Measurements from ENCODE around the gene CHMP2B.
"Not testable (repeated sequence)": the region's sequence is repeated elsewhere in the genome, so short reads cannot be mapped to it uniquely, and the experiment has no call there.

Gene CHMP2B

DNA sequence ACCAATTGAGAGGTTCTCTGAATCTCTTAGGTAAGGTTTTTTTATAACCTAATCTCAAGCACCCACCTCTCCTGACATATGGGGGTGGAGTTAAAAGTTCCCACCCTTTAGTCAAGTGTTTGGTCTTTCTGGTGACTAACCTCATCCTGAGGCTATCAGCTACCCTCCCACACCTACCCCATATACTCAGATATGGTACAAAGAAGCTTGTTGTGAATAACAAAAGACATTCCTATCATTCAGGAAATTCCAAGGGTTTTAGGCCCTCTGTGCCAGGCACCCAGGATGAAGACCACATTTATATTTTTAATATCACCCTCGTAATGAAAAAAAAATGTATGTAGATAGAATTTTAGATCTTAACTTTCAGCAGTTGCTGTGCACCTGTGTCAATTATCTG is 9.0 kb downstream of the CHMP2B start:
- DNase-seq, result no peak

- DNase-seq, result no peak
Measured at GRCh38 chr3:87246662-87247429, 19.7 kb downstream of the CHMP2B start.

- DNase-seq, result no peak
Measured at GRCh38 chr3:87247430-87247773, 20.3 kb downstream of the CHMP2B start.

DNA sequence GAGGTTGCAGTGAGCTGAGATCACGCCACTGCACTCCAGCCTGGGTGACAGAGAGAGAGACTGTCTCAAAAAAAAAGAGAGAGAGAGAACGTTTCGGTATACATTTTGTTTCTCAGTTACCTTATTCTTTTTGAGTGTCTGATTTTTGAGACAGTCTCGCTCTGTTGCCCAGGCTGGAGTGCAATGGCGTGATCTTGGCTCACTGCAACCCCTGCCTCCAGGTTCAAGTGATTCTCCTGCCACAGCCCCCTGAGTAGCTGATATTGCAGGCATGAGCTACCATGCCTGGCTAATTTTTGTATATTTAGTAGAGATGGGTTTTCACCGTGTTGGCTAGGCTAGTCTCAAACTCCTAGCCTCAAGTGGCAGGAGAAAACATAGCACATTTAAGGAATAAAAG is 21.1 kb downstream of the CHMP2B start:
- DNase-seq, result not testable (repeated sequence)

DNA sequence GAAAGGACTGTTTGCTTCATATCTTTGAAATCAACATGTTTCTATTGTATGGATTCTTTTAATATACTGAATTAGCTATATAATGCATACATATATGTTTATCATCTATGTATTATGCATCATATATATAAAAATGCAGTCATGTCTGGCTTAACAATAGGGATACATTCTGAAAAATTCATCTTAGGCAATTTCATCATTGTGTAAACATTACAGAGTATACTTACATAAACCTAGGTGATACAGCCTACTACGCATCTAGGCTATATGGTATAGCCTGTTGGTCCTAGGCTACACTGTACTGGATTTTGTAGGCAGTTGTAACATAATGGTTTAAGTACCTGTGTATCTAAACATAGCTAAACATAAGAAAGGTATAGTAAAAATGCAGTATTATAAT is 21.7 kb downstream of the CHMP2B start:
- DNase-seq, result no peak

- DNase-seq, result no peak
Measured at GRCh38 chr3:87250009-87250408, 22.9 kb downstream of the CHMP2B start.

DNA sequence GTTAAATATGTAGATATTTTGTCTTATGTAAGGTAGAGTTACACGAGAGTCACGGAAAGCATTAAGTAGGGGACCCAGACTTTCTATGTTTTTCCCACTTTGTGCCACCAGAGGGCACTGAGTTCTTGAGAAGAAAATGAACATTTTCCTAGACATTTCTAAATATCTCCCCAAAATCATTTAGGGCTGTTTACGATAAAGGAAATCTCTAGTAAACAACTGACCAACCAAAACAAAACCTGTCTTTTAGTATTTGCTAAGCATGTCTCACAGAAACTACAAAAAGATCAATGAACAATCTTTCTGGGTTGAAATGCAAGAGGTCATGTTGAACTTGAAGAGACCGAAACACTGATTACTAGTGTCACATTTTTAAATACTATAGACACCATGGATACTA is 33.2 kb downstream of the CHMP2B start:
- peak; percentile 8 for DNase-seq

DNA sequence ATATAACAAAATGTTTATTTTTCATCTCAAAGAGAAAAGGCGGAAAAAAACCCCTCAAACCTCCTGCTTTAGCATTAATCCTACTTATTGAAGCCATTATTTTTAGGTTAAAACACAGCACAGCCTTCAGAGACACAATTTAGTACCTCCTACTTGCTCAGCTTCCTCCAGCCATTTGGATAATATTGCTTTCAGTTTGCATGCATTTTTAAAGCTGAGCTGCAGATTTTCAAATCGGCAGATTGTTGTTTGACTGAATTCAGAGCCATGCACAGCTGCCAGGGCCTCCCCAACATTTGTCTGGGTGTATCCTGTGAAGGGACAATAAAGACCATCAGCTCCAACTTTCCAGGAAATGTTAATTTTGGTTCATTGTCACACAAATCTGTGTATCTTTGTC is 34.8 kb downstream of the CHMP2B start:
- DNase-seq, result peak; percentile 2

GRCh38 chr3:87267953-87268645 is 41.0 kb downstream of the CHMP2B start:
- no peak for DNase-seq

GRCh38 chr3:87268646-87269211 is 41.6 kb downstream of the CHMP2B start:
- peak; percentile 36 for DNase-seq

DNA sequence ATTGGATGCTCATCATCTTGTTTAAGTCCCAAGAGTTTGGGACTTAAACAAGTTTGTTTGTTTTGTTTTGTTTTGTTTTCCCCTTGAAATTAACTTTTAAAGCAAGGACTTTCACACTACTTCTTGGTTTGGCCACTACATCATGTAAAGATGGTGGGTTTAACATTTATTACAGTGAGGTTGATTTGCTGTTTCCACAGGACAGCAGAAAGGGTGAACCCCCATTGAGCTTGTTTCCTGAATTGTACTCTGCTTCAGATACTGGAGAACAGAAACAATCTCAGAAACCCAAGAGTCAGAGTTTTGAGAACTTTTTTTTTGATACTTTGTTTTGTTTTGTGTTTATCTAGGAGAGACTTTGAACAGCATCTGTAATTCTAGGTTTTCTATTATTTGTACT is 42.6 kb downstream of the CHMP2B start:
- no peak for DNase-seq

DNA sequence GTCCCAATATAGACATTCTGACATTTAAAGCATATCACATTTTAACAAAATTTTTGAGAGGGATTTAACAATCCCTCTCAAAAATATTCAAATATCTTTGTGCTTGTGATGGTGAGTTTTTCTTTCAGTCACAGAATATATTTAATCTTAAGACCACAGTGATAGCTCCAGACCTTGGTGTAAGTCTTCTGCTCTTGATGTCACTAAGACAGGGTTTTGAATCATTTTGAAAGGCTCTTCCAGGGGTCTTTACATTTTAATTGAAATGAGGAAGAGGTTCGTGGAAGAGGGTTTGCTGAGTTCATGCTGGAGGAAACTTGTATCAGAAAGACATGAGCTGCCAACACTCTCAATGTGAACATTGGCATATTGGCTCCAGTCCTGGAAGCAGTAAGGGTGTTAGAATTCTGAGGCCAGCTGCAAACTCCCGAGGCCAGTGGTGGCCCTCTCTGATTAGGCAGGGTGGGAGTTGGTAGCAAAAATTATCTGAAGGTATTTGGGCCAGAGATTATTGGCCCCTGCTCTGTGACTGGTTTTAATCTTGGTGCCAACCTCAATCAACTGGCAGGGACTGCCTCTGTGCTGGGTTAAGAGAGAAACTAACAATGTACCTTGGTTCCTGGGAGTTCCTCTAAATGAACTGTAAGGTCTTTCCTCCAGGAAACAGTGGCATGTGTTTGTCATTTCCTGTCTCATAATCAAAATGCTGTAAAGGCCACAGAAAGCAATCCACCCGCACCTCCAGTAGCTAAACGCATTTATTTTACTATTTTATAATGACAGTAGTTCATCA is 44.0 kb downstream of the CHMP2B start:
- DNase-seq, result no peak

- no peak for DNase-seq
Measured at GRCh38 chr3:87272718-87273341, 45.7 kb downstream of the CHMP2B start.

DNA sequence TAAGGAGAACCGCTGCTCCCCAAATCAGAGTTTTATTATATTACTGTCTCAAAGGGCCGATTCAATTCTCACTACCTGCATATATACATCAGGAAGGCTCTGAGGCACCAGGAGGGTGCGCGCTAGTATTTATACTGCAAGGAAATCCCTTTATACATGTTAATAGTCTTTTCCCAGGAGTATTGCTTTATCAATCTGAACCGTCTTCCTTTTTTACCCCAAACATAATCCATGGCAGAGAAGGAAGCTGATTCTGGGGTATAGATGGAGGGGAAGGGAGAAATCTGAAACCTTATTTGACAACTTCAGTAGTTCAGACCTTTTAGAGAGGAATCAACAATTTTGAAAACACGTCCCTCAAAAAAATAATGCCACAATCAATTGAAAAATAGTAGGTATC is 49.4 kb downstream of the CHMP2B start, which contains the start of gene POU1F1:
Gene POU1F1 (minus strand): TSS at position 101 of the 400 bp plus-strand sequence. CDS start 122 bp downstream, outside the sequence.
- DNase-seq, result no peak

DNA sequence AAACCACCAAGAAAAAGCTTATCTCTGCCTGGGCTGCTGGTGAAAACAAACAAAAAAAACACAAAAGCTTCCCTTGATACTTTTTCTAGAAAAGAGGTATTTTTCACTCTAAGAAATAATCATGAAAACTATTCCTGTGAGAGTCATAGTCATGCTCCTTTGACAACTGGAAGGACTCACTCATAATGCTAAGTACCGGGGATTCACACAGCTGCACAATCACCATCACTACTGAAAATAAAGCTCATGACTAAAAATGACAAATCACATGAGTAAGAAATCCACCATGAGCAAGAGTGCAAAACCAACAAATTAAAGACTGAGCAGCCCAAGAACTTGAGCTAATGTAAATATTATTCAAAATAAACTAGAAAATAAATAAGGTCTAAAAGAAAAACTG is 59.9 kb downstream of the CHMP2B start:
- DNase-seq, result no peak

- no peak for DNase-seq
Measured at GRCh38 chr3:87288446-87288845, 61.3 kb downstream of the CHMP2B start.

DNA sequence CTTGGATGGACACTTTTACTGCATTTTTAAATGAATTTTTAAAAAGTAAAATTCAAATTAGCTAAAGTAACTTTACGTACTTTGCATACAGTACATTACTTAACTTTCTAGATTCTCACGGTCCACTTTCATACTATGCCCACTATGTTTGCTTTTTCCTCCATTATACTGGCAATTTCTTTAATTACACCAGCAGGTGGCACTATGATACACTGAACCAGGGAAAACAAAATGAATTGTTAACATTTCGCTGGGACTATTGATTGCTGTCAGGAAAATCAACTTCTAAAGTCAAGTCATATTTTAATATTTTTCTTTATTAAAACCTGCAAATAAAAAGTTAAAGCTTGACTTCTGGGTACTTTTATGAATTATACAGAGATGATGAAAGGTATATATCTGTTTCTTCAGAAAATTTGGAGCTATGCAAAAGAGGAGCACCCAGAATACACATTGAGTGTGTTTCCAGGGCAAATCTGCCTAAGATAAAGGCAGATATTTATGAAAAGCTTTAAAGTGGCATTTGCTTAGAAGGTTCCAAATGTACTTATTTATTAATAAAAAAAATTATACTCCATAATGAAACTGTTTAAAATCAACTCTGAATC is 71.1 kb downstream of the CHMP2B start:
- DNase-seq, result peak; percentile 18

- not testable (repeated sequence) for DNase-seq
Measured at GRCh38 chr3:87305031-87305430, 77.9 kb downstream of the CHMP2B start.
